GM21737 (cell line): ENCODE data around the gene PALLD.
"Not testable (repeated sequence)": the region's sequence is repeated elsewhere in the genome, so short reads cannot be mapped to it uniquely, and the experiment has no call there.

Experiments used
- ATAC-seq: cut with Tn5 transposase; IDR thresholded peaks from one replicate; pipeline ENCODE4 v1.9.1; 2021; ENCODE audit warnings: mild to moderate bottlenecking, moderate library complexity; ENCODE audit not compliant: unreplicated experiment

The PALLD gene

DNA sequence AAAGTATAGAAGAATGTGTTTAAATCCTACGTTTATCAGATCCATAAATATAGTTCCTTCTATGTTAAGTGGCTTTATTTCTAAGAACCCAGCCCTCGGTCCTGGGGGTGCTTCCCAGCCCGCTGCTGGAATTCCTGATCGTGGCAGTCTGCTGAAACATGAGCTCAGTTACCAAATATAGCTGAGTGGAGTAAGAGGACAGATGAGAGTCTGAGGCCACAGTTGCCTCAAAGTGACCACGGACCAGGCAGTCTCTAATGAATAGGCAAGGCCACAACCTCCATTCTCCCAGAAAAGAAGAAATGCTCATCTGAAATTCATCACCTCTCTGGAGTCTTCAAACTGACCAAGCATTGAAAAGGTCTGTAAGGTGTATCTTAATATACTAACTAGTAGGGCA is at the start of gene PALLD:
TSS of gene PALLD (plus strand) at position 219 of the 400 bp plus-strand sequence.
- ATAC-seq: no peak

DNA sequence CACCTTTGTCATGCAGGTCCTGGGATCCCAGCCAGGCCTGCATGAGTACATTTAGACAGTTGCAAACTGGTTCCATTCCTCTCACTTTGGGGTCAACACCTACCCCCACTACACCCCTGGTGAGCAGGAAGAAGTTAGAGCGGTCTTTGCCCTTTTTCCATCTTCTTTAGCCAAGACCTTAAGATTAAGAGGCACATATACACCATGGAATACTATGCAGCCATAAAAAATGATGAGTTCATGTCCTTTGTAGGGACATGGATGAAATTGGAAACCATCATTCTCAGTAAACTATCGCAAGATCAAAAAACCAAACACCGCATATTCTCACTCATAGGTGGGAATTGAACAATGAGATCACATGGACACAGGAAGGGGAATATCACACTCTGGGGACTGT is 47.8 kb upstream of the PALLD start:
- ATAC-seq: not testable (repeated sequence)

DNA sequence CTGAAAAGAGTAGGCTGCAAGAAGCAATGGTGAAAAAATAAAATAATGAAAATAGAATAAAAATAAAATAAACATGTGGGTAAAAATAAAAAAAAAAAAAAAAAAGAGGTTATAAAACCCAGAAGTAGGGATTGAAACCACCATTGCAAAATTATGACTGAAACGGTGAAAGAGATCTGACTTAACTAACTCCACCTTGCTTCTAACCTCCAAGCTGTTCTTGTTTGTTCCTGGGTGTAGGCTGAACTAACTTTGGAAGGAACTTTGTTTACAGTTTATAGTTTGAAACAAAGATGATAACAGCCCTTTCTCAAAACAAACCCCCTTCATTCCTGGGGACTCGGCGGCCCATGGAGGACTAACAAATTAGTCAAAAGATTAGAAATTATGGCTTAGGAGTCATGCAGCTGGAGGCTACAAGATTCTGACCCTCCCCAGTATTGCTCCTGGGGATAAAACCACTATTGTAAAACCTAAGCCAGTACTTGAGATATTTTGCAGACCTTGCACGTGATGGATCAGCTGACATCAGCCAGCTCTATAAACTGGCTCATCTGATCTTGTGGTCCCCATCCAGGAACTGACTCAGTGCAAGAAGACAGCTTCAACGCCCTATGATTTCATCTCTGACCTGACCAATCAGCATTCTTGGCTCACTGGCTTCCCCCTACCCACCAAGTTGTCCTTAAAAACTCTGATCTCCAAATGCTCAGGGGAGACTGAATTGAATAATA is 47.0 kb upstream of the PALLD start:
- no peak for ATAC-seq

DNA sequence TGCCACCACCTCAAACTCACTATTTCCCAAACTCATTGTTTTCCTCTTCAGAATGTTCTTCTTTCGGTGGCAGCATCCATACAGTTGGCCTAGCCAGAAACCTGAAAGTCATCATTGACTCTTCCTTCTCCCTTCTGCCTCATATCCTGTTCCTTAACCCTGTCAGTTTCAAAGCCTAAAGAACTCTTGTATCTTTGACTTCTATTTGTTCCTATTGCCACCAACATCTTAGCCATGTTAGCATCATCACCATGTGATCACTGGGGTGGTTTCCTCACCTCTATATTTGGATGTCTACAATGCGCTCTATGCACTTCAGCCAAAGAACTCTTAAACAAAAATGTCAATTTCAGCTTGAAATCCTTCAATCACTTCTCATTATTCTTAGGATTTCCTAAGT is 45.5 kb upstream of the PALLD start:
- ATAC-seq: peak; percentile 33

DNA sequence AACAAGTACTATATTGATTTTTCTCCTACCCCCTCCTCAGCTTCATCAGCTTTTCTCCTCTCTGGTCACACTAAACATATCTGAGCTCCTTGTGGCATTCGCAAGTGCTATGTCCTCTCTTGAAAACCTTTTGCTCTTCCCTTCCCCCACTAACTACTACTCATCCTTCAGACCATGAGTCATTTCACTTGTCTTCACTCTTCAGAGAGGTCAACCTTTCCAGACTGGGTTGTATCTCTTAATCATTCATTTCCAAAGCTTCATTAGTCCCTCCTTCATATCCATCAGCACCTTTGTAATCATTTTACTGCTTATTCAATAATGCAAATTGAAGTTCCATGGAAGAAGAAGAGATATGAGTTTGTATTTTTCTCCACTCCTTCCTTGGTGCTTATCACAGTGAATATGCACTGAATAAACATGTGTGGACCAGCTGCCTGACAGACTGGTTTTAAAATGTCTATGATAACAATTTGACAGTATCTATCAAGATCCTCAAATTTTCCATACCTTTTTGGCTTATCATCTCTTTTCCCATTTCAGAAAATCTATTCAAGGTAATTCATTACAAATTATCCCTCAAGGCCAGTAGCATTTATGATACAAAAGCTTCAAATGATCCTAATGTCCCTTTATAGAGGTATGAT is 45.0 kb upstream of the PALLD start:
- peak; percentile 72 for ATAC-seq

DNA sequence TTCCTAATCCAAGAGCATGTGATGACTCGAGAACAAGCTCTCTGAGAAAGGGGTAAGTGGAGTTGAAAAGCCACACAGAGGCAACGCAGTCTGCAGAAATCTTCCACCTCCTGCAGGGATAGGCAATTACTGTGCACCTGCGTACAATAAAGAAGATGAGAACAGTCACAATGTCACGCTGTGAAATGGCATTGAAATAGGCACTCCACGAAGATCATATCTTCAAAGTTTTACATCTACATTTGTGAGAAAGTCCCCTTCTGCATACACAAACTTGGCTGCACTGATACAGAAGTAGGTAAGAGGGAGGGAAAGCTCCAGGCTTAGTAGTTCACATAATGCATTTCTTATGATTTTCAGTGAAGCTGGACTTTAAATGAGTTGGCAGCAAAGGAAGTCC is 43.7 kb upstream of the PALLD start:
- ATAC-seq: no peak

DNA sequence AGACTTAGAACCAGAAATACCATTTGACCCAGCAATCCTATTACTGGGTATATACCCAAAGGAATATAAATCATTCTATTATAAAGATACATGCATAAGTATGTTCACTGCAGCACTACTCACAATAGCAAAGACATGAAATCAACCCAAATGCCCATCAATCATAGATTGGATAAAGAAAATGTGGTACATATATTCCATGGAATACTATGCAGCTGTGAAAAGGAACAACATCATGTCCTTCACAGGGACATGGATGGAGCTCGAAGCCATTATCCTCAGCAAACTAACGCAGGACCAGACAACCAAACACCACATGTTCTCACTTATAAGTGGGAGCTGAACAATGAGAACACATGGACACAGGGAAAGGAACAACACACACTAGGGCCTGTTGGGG is 38.6 kb upstream of the PALLD start:
- not testable (repeated sequence) for ATAC-seq

DNA sequence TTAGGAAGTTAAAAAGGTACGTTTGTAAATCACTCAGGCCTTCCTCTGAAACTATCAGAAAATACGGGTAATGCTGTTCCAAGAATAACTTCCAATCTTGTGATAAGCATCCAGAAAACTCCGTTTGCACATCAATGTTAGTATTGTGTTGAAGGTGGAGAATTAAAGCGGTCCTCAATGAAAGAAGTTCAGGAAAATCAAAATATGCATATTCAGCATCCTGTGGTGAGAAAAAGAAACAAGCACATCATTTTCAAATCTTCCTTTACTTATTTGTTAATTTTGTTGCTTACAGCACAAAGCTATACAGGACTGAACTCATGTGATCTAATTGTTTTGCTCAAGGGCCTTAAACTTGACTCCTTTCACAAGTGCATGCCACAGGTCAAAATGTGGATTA is 35.0 kb upstream of the PALLD start:
- ATAC-seq: no peak

DNA sequence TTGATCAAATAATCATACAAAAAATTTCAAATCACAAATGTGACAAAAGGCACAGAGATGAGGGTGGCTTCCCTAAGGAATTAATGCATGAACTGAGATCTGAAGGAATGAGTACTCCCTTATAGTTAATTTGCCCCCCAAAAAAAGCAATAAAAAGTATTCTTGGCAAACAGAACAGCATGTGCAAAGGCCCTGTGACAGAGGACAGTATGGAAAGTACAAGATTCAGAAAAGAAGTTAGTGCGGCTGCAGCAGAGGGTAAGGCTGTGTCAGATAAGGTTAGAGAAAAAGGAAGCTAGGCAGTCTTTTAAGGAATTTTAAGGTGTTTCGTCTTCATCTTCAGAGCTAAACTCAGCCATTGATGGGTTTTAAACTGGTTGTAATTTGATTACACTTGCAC is 23.9 kb upstream of the PALLD start:
- no peak for ATAC-seq

DNA sequence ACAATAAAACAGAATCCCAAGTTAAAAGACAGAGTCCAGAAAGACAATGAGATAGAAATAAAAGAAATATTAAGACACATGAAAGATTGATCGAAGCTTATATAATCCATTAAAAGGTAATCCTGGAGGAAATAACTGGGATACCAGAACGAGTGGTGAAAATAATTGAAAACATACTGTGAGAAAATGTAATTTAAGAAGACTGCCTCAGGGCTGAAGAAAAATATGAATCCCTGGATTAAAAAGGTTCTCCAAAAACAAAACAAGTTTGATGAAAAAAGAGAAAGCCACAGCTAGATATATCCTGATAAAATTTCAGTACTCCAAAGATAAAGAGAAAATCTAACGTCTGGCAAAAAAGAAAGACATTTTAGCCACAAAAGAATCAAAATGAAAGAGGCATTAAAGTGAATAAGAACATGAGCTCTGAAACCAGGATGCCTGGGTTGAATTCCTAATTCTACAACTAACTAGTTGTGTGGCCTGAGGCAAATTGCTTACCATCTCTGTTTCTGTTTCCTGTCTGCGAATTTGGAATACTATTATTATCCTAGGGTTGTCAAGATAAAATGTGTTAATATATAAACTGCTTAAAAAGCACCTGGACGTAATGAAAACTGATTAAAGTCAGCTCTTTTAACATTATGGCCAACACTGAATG is 22.1 kb upstream of the PALLD start:
- no peak for ATAC-seq

DNA sequence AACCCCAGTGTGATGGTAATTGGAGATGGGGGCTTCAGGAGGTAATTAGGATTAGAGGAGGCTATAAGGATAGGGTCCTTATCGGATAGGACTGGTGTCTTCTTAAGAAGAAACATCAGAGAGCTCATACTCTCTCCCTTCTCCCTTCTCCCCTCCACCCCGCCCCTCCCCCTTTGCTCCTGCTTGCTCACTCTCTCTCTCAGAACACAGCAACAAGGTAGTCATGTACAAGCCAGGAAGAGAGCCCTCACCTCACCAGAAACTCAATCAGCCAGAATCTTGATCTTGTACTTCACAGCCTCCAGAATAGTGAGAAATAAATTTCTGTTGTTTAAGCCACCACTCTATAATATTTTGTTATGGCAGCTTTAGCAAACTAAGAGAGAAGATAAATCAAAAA is 21.1 kb upstream of the PALLD start:
- no peak for ATAC-seq

DNA sequence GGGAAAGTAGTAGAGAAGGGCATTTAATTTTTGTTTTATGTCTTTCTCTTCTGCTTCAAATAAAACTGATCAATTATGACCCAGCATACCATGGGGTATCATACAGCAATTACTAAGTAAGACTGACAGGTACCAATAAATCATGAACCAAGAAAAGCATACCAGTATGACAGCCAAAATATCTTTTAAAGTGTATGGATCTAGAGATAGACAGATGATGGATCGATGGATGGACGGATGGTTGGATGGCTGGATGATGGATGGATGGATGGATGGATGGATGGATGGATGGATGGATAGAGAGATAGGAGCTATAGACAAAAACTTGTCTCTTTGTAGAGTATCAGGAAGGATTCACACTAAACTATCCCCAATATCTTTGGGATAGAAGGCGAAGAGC is 18.0 kb upstream of the PALLD start:
- ATAC-seq: no peak

DNA sequence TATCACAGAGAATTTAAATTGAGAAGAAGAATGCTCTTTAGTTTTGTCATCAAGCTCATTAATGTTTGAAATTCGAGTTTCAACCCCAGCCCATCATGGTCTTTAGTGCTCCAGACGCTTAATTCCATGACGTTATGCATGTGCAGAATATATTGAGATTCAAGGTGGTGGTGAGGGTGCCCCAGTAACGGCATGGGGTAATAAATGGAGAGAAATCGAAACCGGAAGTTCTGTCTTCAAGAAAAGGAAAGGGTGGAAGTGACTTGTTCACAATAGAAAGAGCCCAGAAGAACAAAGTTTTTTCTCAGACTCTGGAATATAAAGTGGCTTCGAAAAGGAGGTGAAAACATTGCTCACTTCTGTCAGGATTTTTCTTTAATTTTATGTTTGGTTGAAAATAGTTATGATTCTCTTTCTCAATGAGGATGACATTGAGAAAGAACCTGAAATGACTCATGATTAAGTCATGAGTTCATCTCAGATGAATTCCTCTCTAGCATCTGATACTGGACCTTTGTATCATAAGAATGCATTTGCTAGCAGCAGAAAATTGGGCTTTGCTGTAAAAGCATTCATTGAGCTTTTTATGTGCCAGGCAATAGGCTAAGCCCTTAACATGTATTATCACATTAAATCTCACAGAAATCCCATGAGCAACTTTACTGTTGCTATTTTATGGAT is 15.8 kb upstream of the PALLD start:
- peak; percentile 29 for ATAC-seq

DNA sequence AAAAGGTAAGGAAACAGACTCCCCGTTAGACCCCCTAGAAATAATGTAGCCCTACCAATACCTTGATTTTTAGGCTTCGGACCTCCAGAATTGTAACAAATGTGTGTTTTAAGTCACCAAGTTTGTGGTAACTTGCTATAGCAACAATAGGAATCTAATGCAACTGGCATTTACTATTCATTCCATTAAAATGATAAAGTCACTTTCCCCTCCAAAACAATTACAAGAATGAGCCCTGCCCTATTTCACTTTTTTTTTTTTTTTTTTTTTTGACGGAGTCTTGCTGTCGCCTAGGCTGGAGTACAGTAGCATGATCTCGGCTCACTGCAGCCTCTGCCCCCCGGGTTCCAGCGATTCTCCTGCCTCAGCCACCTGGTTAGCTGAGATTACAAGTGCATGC is 13.0 kb upstream of the PALLD start:
- no peak for ATAC-seq

DNA sequence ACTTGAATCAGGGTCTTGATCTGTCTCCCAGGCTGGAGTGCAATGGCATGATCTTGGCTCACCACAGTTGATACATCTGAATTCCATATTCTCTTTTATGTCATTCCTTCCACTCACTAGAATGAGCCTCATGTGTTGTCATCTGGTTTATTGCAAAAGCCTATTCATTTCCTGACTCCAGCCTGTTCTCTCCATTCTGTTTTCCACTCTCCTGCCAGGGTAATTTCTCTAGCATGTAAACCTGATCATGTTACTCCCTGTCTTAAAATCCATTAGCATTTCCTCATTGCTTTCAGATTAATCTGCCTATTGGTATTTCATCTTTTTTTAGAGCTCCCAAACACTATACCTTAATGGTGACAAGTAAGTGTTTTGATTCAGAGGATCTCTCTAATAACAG is 12.2 kb upstream of the PALLD start:
- ATAC-seq: no peak

DNA sequence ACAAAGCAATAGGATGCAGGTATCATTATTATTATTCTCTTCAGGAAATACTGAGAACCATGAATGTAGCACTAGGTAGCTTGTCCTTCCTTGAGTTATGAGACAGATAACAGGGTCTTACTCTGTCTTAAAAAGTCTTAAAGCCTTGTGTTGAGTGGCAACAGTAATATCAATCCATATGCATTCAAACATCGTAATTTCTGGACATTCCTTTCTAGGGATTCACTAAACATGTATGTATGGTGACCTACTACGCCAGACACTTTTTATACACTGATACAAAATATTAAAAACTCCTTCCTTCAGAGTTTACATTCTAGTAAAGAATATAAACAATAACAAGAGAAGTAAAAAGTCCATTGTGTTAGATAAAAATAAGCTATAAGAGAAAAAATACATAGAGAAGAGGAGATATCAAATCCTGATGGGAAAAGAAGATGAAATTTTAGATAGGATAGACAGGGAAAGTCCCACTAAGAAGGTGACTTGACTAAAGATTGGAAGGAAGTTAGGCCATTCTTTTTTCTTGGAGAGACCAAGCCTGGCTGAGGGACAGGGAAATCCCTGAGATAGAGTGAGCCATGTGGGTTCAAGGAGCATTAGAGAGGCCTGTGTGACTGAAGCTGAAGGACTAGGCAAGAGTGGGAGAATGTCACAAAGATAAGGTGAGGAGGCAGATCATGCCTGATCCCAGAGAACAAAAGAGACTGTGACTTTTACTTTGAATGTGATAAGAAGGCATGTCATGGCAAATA is 11.5 kb upstream of the PALLD start:
- no peak for ATAC-seq

DNA sequence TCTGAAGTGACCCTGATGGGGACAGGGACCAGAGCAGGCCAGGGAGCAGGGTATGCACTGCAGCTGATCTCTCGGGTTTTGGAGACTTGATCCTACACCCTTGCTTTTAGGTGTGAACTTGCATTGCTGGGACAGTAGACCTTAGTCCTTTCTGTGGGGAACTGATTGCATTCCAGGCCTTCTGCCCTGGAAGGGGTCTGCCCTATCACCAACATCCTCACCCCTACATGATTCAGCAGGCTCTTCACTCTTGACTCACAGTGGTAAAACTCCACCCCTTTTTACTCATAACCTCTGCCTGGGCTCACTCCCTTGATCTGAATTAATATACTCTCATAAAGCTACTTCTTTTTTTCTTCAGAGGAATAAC is 10.0 kb upstream of the PALLD start:
- no peak for ATAC-seq

DNA sequence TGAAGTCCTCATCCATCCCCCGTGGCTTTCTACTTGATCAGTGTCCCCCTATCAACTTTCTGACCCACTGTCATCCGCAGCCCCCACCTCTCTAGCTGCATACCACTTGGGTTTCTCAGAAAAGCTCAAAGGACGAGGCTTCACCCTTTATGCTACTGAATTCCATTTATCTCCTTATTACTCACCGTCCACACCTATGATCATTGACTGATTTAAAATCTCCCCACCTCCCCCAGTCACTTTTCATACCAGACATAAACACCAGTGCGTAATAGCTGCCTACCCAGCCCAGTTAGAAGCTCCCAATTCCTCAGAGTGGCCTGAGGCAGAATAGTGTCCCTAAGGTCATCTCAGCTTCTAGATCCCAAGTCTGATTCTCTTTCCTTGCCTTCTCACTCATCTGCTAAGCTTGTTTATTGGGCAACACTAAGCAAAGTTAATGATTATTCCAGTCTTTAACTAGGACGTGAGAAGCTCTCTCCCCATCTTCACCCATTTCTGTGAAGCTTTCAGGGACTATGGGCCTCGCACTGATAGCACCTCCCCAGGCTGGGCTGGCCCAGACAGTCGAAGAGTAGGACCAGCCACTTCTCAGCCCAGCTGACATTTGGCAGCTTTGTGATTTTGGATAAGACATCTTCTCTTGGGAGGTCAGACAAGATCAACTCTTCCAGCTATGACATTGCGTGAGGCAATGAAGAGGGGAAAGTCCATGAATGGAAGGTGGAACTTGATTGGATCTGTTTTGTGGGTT is 9.4 kb upstream of the PALLD start:
- ATAC-seq: no peak

DNA sequence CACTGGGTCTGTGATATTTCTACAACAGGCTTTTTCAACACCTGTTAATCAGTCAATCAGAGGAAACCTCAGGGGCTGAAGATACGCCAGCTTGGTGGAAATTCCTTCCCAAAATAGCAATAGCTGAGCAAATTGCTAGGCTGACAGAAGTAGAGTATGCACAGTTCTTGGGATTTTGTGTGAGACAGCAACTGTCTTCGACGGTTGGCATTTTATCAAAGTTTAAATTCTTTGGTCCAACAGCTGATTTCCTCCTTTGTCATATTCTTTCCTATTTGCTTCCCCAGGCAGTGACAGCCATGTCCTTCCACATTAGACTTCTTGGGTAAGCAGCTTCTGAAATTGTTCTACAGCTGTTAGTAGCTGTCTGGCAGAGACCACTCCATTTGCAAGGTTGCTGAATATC is 8.0 kb upstream of the PALLD start:
- no peak for ATAC-seq

DNA sequence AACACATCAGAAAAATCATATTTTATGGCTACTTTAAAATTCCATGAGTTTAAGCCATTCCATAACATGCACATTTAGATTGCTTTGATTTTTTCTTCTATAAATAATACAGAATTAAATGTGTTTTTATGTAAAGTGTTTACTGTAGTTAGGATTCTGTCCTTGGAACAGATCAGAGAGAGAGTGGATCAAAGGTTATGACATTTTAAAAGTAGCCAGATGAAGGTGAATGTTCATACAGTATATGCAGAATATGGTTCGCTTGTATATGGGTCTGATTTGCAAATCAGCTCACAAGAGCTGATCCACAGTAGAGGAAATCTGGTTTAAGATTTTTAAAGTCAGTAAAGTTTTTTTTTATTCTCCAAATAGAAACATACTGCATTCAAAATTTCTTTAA is 7.2 kb upstream of the PALLD start:
- no peak for ATAC-seq
